H1 (cell line): ENCODE measurements around the gene TTLL9. TPM values are rescaled to one million over a fixed set of nuclear protein-coding genes. Genes with fewer than 3 reads are reported as not detected.

Experiments
- CTCF ChIA-PET: fragments of 300-600 bp; sonication (Branson Sonifier 250); formaldehyde crosslinking; loops from one replicate; lab custom pipeline; 2021; ENCODE audit not compliant: partially characterized antibody; lab: Charles Lee
- POLR2A ChIA-PET: fragments of 300-600 bp; sonication (Branson Sonifier 250); formaldehyde crosslinking; loops from one replicate; lab custom pipeline; 2021; ENCODE audit warnings: inconsistent platforms; ENCODE audit not compliant: partially characterized antibody; lab: Charles Lee
- DNase-seq, 2 experiments: peaks; one replicate each; pipeline versions ENCODE4 v3.0.0 to v3.0.0-alpha.2; 2010 to 2022; ENCODE audit warnings: low spot score in 2 of 2, low read depth in 1 of 2, mixed read lengths in 1 of 2
- FAIRE-seq: peaks from 2 replicates; lab custom pipeline; 2011; peaks lifted over from hg19 to GRCh38; lab: Jason Lieb, UNC
- H2AFZ ChIP-seq: 2 replicates; pipeline ENCODE4 v1.8.1; 2012; ENCODE audit warnings: low read length, inconsistent platforms
- H2AK5ac ChIP-seq: 2 replicates; pipeline ENCODE4 v1.6.1; 2013; ENCODE audit warnings: low read depth, low read length
- H2BK120ac ChIP-seq: replicated peaks from 2 replicates; pipeline ENCODE3; 2013; ENCODE audit warnings: low read depth, low read length, inconsistent platforms
- H2BK12ac ChIP-seq: 2 replicates; pipeline ENCODE4 v1.6.1; 2013; ENCODE audit warnings: low read depth, low read length
- H2BK15ac ChIP-seq: 2 replicates; pipeline ENCODE4 v1.6.1; 2013; ENCODE audit warnings: low read length
- H2BK20ac ChIP-seq: 2 replicates; pipeline ENCODE4 v1.6.1; 2013; ENCODE audit warnings: low read length
- H2BK5ac ChIP-seq: 2 replicates; pipeline ENCODE4 v1.6.1; 2013; ENCODE audit warnings: low read depth, low read length
- H3K14ac ChIP-seq: 2 replicates; pipeline ENCODE4 v1.6.1; 2013; ENCODE audit warnings: inconsistent platforms; ENCODE audit not compliant: insufficient read length
- H3K18ac ChIP-seq: 2 replicates; pipeline ENCODE4 v1.6.1; 2013; ENCODE audit warnings: low read length; ENCODE audit errors: extremely low read depth
- H3K23ac ChIP-seq: 2 replicates; pipeline ENCODE4 v1.6.1; 2013; ENCODE audit warnings: inconsistent platforms; ENCODE audit not compliant: insufficient read length
- H3K23me2 ChIP-seq: 2 replicates; pipeline ENCODE4 v1.6.1; 2013; ENCODE audit warnings: low read depth, low read length
- H3K27ac ChIP-seq: 2 replicates; pipeline ENCODE4 v1.6.1; 2011; ENCODE audit warnings: low read depth, low read length, inconsistent platforms
- H3K27me3 ChIP-seq, 4 experiments: replicated peaks in 1 of 4; 1 replicate in 1 of 4; 2 replicates in 3 of 4; pipeline versions ENCODE4 v1.6.1 to v1.8.1; 2011 to 2013; ENCODE audit warnings: low read length in 3 of 4, mild to moderate bottlenecking in 3 of 4, inconsistent platforms in 2 of 4, mixed read lengths in 2 of 4, moderate library complexity in 1 of 4; ENCODE audit not compliant: control insufficient read depth in 3 of 4, insufficient read depth in 3 of 4; ENCODE audit errors: extremely low read depth in 1 of 4
- H3K36me3 ChIP-seq, 4 experiments: 2 replicates each; pipeline versions ENCODE4 v1.6.1 to v1.8.1; 2011 to 2013; ENCODE audit warnings: mild to moderate bottlenecking in 4 of 4, low read length in 3 of 4, moderate library complexity in 2 of 4, control low read depth in 1 of 4, inconsistent platforms in 1 of 4; ENCODE audit not compliant: insufficient read depth in 4 of 4, control insufficient read depth in 2 of 4
- H3K4ac ChIP-seq: replicated peaks from 2 replicates; pipeline ENCODE3; 2013; ENCODE audit warnings: low read length, low read depth, mixed read lengths, inconsistent platforms; ENCODE audit not compliant: insufficient read length
- H3K4me1 ChIP-seq, 4 experiments: replicated peaks in 1 of 4; 1 replicate in 1 of 4; 2 replicates in 3 of 4; pipeline versions ENCODE4 v1.6.1 to v1.8.1; 2011 to 2013; ENCODE audit warnings: low read length in 3 of 4, inconsistent platforms in 2 of 4, mixed read lengths in 1 of 4; ENCODE audit not compliant: insufficient read depth in 4 of 4, control insufficient read depth in 3 of 4
- H3K4me2 ChIP-seq, 2 experiments: 2 replicates each; pipeline versions ENCODE4 v1.6.1 to v1.8.1; 2011 to 2013; ENCODE audit warnings: low read depth in 2 of 2, low read length in 2 of 2, control low read depth in 1 of 2, inconsistent platforms in 1 of 2, mild to moderate bottlenecking in 1 of 2; ENCODE audit not compliant: insufficient read depth in 1 of 2
- H3K4me3 ChIP-seq, 4 experiments: fragments of 200-600, 300-600 bp in 1 of 4; sonication (generic), shearing (Covaris generic), sonication (Bioruptor Twin) in 1 of 4; 2 replicates each; pipeline versions ENCODE4 v1.5.1 to v1.8.1; 2011 to 2016; ENCODE audit warnings: low read length in 4 of 4, low read depth in 3 of 4, control low read depth in 2 of 4, inconsistent platforms in 2 of 4, mild to moderate bottlenecking in 2 of 4, mixed read lengths in 1 of 4, moderate library complexity in 1 of 4; ENCODE audit not compliant: insufficient read depth in 2 of 4; ENCODE audit errors: extremely low read depth in 1 of 4
- H3K56ac ChIP-seq: replicated peaks from 2 replicates; pipeline ENCODE3; 2013; ENCODE audit warnings: low read depth, mild to moderate bottlenecking, mixed read lengths, low read length, inconsistent platforms; ENCODE audit not compliant: insufficient read length
- H3K79me1 ChIP-seq: 2 replicates; pipeline ENCODE4 v1.6.1; 2013; ENCODE audit warnings: low read depth, low read length, control low read depth
- H3K79me2 ChIP-seq, 2 experiments: 2 replicates each; pipeline versions ENCODE4 v1.6.1 to v1.8.1; 2012 to 2013; ENCODE audit warnings: low read length in 2 of 2, mild to moderate bottlenecking in 2 of 2, inconsistent platforms in 1 of 2; ENCODE audit not compliant: insufficient read depth in 2 of 2, control insufficient read depth in 1 of 2
- H3K9ac ChIP-seq, 4 experiments: replicated peaks in 1 of 4; 1 replicate in 1 of 4; 2 replicates in 3 of 4; pipeline versions ENCODE4 v1.6.1 to v1.8.1; 2011 to 2013; ENCODE audit warnings: low read depth in 3 of 4, low read length in 3 of 4, control low read depth in 2 of 4, mild to moderate bottlenecking in 2 of 4, moderate library complexity in 2 of 4, inconsistent platforms in 1 of 4; ENCODE audit errors: extremely low read depth in 1 of 4
- H3K9me3 ChIP-seq, 2 experiments: 2 replicates each; pipeline versions ENCODE4 v1.6.1 to v1.8.1; 2012 to 2013; ENCODE audit warnings: mild to moderate bottlenecking in 2 of 2, moderate library complexity in 2 of 2, control low read depth in 1 of 2, inconsistent platforms in 1 of 2, low read depth in 1 of 2, low read length in 1 of 2, mixed read lengths in 1 of 2; ENCODE audit not compliant: insufficient read depth in 2 of 2
- H4K20me1 ChIP-seq, 2 experiments: replicated peaks in 1 of 2; 2 replicates each; pipeline versions ENCODE3 to v1.8.1; 2011 to 2013; ENCODE audit warnings: inconsistent platforms in 2 of 2, low read length in 2 of 2, mild to moderate bottlenecking in 1 of 2; ENCODE audit not compliant: insufficient read depth in 2 of 2, control insufficient read depth in 1 of 2
- H4K5ac ChIP-seq: 2 replicates; pipeline ENCODE4 v1.6.1; 2013; ENCODE audit warnings: low read length, low read depth, mixed read lengths, inconsistent platforms; ENCODE audit not compliant: insufficient read length
- H4K8ac ChIP-seq: 2 replicates; pipeline ENCODE4 v1.8.0; 2013; ENCODE audit warnings: mild to moderate bottlenecking, moderate library complexity, low read length, inconsistent platforms; ENCODE audit not compliant: insufficient read depth; ENCODE audit errors: extremely low read depth
- H4K91ac ChIP-seq: replicated peaks from 2 replicates; pipeline ENCODE3; 2013; ENCODE audit warnings: low read length, mixed read lengths, inconsistent platforms; ENCODE audit not compliant: insufficient read length
- BACH1 ChIP-seq: IDR thresholded peaks from 2 replicates; pipeline ENCODE4 v1.6.1; 2012; ENCODE audit warnings: low read length, improper control_type of control experiment
- CBX8 ChIP-seq: fragments of 300-800, 300-1000 bp; sonication (generic); IDR thresholded peaks from 2 replicates; pipeline ENCODE4 v1.7.1; 2016; ENCODE audit warnings: low read depth, low read length, borderline replicate concordance
- CEBPB ChIP-seq: IDR thresholded peaks from 2 replicates; pipeline ENCODE4 v1.6.1; 2012; ENCODE audit warnings: low read depth, low read length
- CHD2 ChIP-seq: IDR thresholded peaks from 2 replicates; pipeline ENCODE4 v1.6.1; 2012; ENCODE audit warnings: low read length, improper control_type of control experiment
- EGR1 ChIP-seq: IDR thresholded peaks from 2 replicates; pipeline ENCODE4 v1.6.1; 2011; ENCODE audit warnings: low read depth, low read length, borderline replicate concordance
- JUN ChIP-seq: IDR thresholded peaks from 2 replicates; pipeline ENCODE4 v1.6.1; 2011; ENCODE audit warnings: low read depth, mild to moderate bottlenecking, improper control_type of control experiment, low read length
- JUND ChIP-seq: IDR thresholded peaks from 2 replicates; pipeline ENCODE4 v1.6.1; 2011; ENCODE audit warnings: mild to moderate bottlenecking, improper control_type of control experiment, low read length
- KDM5A ChIP-seq: fragments of 200-600 bp; IDR thresholded peaks from 2 replicates; pipeline ENCODE4 v1.7.1; 2012; ENCODE audit warnings: mild to moderate bottlenecking, low read length, inconsistent platforms, mixed read lengths
- POLR2A ChIP-seq, 2 experiments: IDR thresholded peaks; 1 replicate in 1 of 2; 2 replicates in 1 of 2; pipeline ENCODE4 v1.6.1; 2011; ENCODE audit warnings: low read depth in 2 of 2, low read length in 2 of 2, mild to moderate bottlenecking in 2 of 2; ENCODE audit errors: control extremely low read depth in 1 of 2
- POLR2AphosphoS5 ChIP-seq: IDR thresholded peaks from 2 replicates; pipeline ENCODE4 v1.6.1; 2011; ENCODE audit warnings: low read depth, low read length
- RXRA ChIP-seq: IDR thresholded peaks from 2 replicates; pipeline ENCODE4 v1.6.1; 2011; ENCODE audit warnings: low read depth, mild to moderate bottlenecking, low read length, moderate library complexity; ENCODE audit not compliant: insufficient read depth
- SIX5 ChIP-seq: IDR thresholded peaks from 2 replicates; pipeline ENCODE4 v1.6.1; 2011; ENCODE audit warnings: mild to moderate bottlenecking, low read depth, low read length
- SP1 ChIP-seq: IDR thresholded peaks from 2 replicates; pipeline ENCODE4 v1.6.1; 2011; ENCODE audit warnings: low read depth, low read length
- ZNF274 ChIP-seq: IDR thresholded peaks from 2 replicates; pipeline ENCODE4 v1.7.0; 2012; ENCODE audit warnings: low read length, borderline replicate concordance; ENCODE audit errors: extremely low read depth
- WGBS, 2 experiments: shearing (Covaris generic) in 1 of 2; methylation state at CpG; one replicate each; pipeline versions ENCODE4 v1.1.6 to v1.1.7; 2013 to 2015; ENCODE audit warnings: low lambda C conversion rate in 2 of 2, mixed read lengths in 2 of 2, inconsistent platforms in 1 of 2, low coverage in 1 of 2, missing lambda C conversion rate in 1 of 2; ENCODE audit not compliant: insufficient replicate concordance in 2 of 2, insufficient coverage in 1 of 2, insufficient read length in 1 of 2; ENCODE audit errors: extremely low coverage in 1 of 2, missing lambda C conversion rate in 1 of 2; 5-methylcytosine and 5-hydroxymethylcytosine counted together
- polyA plus RNA-seq, 7 experiments: library from polyadenylated mRNA; depleted of rRNA in 3 of 7; stranded (reverse) in 5 of 7; unstranded in 2 of 7; fragments of >200 nt in 5 of 7; fragments of 200-250 nt in 2 of 7; gene quantifications; 1 replicate in 5 of 7; 2 replicates in 1 of 7; 4 replicates in 1 of 7; pipeline versions ENCODE4 v1.2.1 to v1.2.3, GENCODE V29; 2011 to 2013; ENCODE audit warnings: missing spikeins in 2 of 7, mixed read lengths in 2 of 7
- total RNA-seq: library from RNA; stranded (reverse); fragmentation: NEBNext Ultra II Directional; extraction: Animal tissue kit (Norgen Biotek cat#: 25700); gene quantifications from 2 replicates; pipeline ENCODE4 v1.2.1, GENCODE V29; 2021
- TF ChIP-seq, protein P1 (sequence below): IDR thresholded peaks from 2 replicates; pipeline ENCODE4 v1.6.1; 2011; ENCODE audit warnings: low read length, improper control_type of control experiment

The TTLL9 gene
- total and polyA plus RNA-seq, 2 of the 8 experiments (the other 6 are each of a cell fraction or from before 2014, with no cell fraction given) = 0.06 TPM; not detected in 1

- no peak overlapping the region; a peak in 1 of 7 replicates for H3K9ac ChIP-seq
- no peaks in the 10 kb centered on the region for H3K27me3 ChIP-seq
- no peak overlapping the region for H3K4me2 ChIP-seq
- H3K36me3 ChIP-seq = no peaks in the 10 kb centered on the region
- POLR2A ChIA-PET = interaction anchor here (0.9 to 1.0 kb wide), 2 partner anchors 14 to 20 kb away, joined by 3 to 4 read pairs; no protein-coding TSS in a partner anchor
- H4K91ac ChIP-seq = no peak overlapping the region
- H3K79me2 ChIP-seq = no peaks in the 10 kb centered on the region
- H2BK12ac ChIP-seq = no peak overlapping the region
- peak; percentile 60 for FAIRE-seq
- H3K9me3 ChIP-seq = no peaks in the 10 kb centered on the region
- CTCF ChIA-PET = interaction anchor here (0.9 to 1.5 kb wide), 4 partner anchors 11 to 106 kb away, joined by 3 read pairs; no protein-coding TSS in a partner anchor
- H3K4me3 ChIP-seq = no peak overlapping the region
- WGBS, 2 experiments = 75% methylated on average over 9 of the region's 9 CpGs; no CpG with 5 or more reads in 1 of the 2 experiments
- H3K79me1 ChIP-seq = no peaks in the 10 kb centered on the region
- H3K27ac ChIP-seq = no peak overlapping the region
- H3K4ac ChIP-seq = no peak overlapping the region
- no peaks in the 10 kb centered on the region for H3K23me2 ChIP-seq
- H2BK15ac ChIP-seq = no peak overlapping the region
- no peak overlapping the region for H2BK120ac ChIP-seq
- H2AK5ac ChIP-seq = no peak overlapping the region
- no peak overlapping the region for H3K18ac ChIP-seq
- peaks cover 0 to 7% (median 5%) of the 10 kb centered on the region in 4 experiments; a peak in 5 of 7 replicates for H3K4me1 ChIP-seq
- H3K56ac ChIP-seq = no peak overlapping the region
- H4K8ac ChIP-seq = no peak overlapping the region
- DNase-seq = no peak
- 0 out of 2 replicates have a peak overlapping the region, but pooled peaks have one; percentile 1 for H2AFZ ChIP-seq
- no peak overlapping the region for H2BK5ac ChIP-seq
- no peaks in the 10 kb centered on the region for H4K20me1 ChIP-seq
- H4K5ac ChIP-seq = no peak overlapping the region
- no peak overlapping the region for H3K23ac ChIP-seq
- no peak overlapping the region for H3K14ac ChIP-seq
- H2BK20ac ChIP-seq = no peak overlapping the region
- TF ChIP-seq POLR2AphosphoS5 (no peak), RXRA (no peak), BACH1 (no peak), CEBPB (no peak), SIX5 (no peak), CHD2 (no peak), JUN (no peak), ZNF274 (no peak), EGR1 (no peak), KDM5A (no peak), SP1 (no peak), JUND (no peak), CBX8 (no peak), POLR2A (IDR thresholded peaks at IDR 0.05; ENCODE audit: control extremely low read depth in 1 of 2, low read depth in 2 of 2, low read length in 2 of 2) (no peak)
- TF ChIP-seq, protein P1, sequence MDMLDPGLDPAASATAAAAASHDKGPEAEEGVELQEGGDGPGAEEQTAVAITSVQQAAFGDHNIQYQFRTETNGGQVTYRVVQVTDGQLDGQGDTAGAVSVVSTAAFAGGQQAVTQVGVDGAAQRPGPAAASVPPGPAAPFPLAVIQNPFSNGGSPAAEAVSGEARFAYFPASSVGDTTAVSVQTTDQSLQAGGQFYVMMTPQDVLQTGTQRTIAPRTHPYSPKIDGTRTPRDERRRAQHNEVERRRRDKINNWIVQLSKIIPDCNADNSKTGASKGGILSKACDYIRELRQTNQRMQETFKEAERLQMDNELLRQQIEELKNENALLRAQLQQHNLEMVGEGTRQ = no peak
Observed at GRCh38 chr20:31925631-31926030, 55.2 kb downstream of the TTLL9 start.
